Activated CD4-positive, alpha-beta T cell treated with anti-CD3 and anti-CD28 coated beads, Interleukin-2, amount 10 ng/mL, durations not matched to agents 7 days and 5 days (primary cell): ENCODE measurements around the gene IFT122. TPM values are rescaled to one million over a fixed set of nuclear protein-coding genes. Genes with fewer than 3 reads are reported as not detected.
A peak's percentile ranks its signal among the peaks of the same experiment; 100 is the strongest.
"Not testable (repeated sequence)": the region's sequence is repeated elsewhere in the genome, so short reads cannot be mapped to it uniquely, and the experiment has no call there.

Source experiments
- CTCF ChIA-PET: fragments of 350-600 bp; sonication (Branson Sonifier 250); formaldehyde crosslinking; loops from one replicate; lab custom pipeline; 2021; ENCODE audit warnings: antibody characterized with exemption; lab: Charles Lee
- POLR2A ChIA-PET: fragments of 350-600 bp; sonication (Branson Sonifier 250); formaldehyde crosslinking; loops from one replicate; lab custom pipeline; 2021; ENCODE audit warnings: antibody characterized with exemption; lab: Charles Lee
- DNase-seq: peaks from one replicate; pipeline ENCODE4 v3.0.0-alpha.2; 2020
- H3K27ac Mint-ChIP-seq: one replicate; pipeline ENCODE4 v1.8.0; 2021; ENCODE audit warnings: mild to moderate bottlenecking, moderate library complexity, mixed read lengths
- H3K27me3 Mint-ChIP-seq: one replicate; pipeline ENCODE4 v1.8.0; 2021; ENCODE audit warnings: mixed read lengths
- H3K36me3 Mint-ChIP-seq: one replicate; pipeline ENCODE4 v1.8.0; 2021; ENCODE audit warnings: low read depth, mixed read lengths
- H3K4me1 Mint-ChIP-seq: one replicate; pipeline ENCODE4 v1.8.0; 2021; ENCODE audit warnings: mixed read lengths
- H3K4me3 Mint-ChIP-seq: one replicate; pipeline ENCODE4 v1.8.0; 2021; ENCODE audit warnings: mild to moderate bottlenecking, moderate library complexity, mixed read lengths
- H3K9me3 Mint-ChIP-seq: one replicate; pipeline ENCODE4 v1.8.0; 2021; ENCODE audit warnings: mixed read lengths
- total RNA-seq, 2 experiments: library from RNA; stranded (reverse); gene quantifications; one replicate each; pipeline ENCODE4 v1.2.3, GENCODE V29; 2021

Gene IFT122
- total RNA-seq, 2 experiments from 2014 or later, result 24.9 to 27.2 TPM

DNA sequence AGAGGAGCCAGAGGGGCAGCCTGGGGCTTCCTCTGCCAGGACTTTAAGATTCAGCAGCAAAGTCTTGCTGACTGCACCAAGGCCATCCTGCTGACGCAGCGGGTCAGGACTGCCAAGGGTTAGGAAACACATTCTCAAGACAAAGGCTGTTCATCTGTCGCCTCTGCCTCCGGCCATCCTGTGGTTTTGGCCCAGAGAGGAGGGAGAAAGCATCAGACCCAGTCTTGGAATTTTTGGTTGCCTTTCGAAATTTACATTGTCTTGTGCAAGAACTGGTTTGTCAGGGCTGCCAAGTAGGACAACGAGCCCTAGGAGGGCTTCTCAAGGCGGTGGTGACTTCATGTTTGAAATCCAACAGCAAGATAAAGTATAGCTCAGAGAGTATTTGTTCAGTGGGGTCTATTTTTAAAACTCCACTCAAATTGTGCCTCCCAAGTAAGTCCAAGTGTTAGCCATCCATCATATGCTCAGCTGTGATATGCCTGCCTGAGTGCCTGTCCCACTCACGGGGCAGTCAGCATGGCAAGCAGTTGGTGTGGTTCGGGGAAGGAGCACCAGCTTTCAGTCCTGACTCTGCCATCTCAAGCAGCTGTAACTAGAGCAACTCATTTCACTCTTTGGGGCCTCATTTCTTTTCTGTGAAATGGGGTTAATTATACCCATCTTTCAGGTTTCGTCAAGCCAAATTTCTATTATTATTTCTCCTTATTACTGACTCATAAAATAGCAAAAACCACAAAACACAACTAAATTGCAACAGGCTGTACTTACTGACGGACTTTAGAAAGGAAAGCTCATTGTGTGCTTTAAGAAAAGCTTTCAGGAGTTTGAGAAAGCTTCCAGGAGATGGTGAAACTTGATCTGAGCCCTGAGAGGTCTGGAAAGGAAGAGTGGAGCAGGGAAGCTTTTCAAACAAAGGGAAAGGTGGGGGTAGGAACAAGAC, 46.0 kb downstream of the IFT122 start:
- peaks cover 7% of the 10 kb centered on the region for H3K36me3 Mint-ChIP-seq
- H3K4me3 Mint-ChIP-seq, result no peak overlapping the region
- H3K9me3 Mint-ChIP-seq, result no peaks in the 10 kb centered on the region
- H3K4me1 Mint-ChIP-seq, result peaks cover 12% of the 10 kb centered on the region
- ChIA-PET POLR2A (interaction anchor here (0.6 kb wide), 1 partner anchor 277 kb away, joined by 5 read pairs; no protein-coding TSS in a partner anchor), CTCF (interaction anchor here (0.6 to 1.5 kb wide), 5 partner anchors 13 to 164 kb away, joined by 3 to 5 read pairs (median 3); no protein-coding TSS in a partner anchor)
- no peak for DNase-seq
- no peaks in the 10 kb centered on the region for H3K27me3 Mint-ChIP-seq
- no peak overlapping the region for H3K27ac Mint-ChIP-seq

DNA sequence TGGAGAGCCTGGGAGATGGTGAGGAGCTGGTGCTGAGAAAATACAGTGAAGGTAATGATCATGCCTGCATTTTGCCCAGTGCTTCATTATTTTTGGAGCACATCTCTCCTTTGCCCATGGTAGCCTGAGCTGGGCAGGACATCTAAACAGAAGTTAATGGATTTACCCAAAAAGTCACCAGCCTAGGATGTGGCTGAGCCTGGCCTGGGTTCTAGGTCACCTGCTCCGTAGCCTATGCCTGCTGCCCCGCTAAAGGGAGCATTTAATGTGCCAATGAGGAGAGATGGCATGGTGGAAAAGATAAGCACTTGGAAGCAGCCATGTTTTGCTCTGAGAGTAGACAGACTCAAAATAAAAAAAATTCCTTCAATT, 46.6 kb downstream of the IFT122 start:
- DNase-seq, result no peak
- Mint-ChIP-seq H3K9me3 (no peaks in the 10 kb centered on the region), H3K4me3 (no peak overlapping the region), H3K27me3 (no peaks in the 10 kb centered on the region), H3K36me3 (peaks cover 7% of the 10 kb centered on the region), H3K27ac (no peak overlapping the region), H3K4me1 (peaks cover 7% of the 10 kb centered on the region)
- CTCF ChIA-PET, result interaction anchor here (0.8 to 1.2 kb wide), 3 partner anchors 42 to 163 kb away, joined by 3 to 4 read pairs (median 3); no protein-coding TSS in a partner anchor
- POLR2A ChIA-PET, result no interaction called here

DNA sequence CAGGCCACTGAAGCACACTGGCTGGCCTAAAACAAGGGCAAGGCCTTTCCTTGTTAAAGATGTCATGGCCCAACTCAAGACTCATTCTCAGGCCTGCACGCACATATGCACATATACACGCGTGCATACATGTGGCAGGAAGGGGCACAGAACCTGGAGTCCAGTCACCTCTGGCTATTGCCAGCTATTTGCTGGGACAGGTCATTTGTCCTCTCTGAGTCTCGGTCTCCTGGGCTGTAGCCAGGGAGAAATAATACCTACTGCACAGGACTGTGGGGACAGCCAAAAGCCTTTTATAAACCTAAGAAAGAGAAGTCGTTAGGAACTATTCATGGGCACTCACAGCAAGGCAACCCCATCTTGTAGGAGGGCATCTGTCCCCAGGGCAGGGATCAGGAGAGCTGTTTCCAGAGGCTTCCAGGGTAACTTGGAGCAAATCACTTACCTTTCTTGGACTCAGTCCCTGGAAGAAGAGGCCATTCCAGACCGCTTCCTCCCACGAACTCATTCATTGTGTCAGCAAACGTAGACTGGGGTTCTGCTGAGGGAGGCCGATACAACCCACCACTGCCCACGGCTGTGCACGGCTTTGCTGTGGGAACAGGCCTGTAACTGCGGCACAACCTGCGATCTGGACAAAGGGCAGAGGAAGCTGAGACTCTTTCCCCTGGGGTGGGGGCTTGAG, 47.3 kb downstream of the IFT122 start:
- Mint-ChIP-seq H3K9me3 (no peaks in the 10 kb centered on the region), H3K27ac (no peak overlapping the region), H3K4me1 (peaks cover under 1% of the 10 kb centered on the region), H3K4me3 (no peak overlapping the region), H3K36me3 (peaks cover 1% of the 10 kb centered on the region), H3K27me3 (no peaks in the 10 kb centered on the region)
- ChIA-PET CTCF (interaction anchor here (0.8 to 1.0 kb wide), 2 partner anchors 43 to 162 kb away, joined by 3 read pairs; no protein-coding TSS in a partner anchor), POLR2A (no interaction called here)
- no peak for DNase-seq

DNA sequence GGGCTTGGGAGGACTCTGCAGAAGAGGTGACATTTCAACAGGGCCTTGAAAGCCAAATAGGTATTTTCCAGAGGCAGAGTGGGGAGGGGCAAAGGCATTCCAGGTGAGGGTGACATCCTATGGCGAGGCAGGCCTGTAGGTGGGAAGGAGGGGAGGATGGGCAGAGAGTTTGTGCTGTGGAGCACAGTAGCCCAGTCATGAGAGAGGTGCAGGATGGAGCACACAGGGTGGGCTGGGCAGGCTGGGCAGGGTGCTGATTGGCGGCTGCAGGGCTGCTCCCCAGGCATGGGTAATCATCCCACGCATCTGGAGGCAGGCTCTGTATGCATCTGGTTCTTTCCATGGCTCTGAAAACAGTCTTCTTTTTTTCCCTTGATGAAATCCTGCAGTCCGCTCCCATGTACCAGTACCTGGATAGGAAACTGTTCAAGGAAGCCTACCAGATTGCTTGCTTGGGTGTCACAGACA, 47.9 kb downstream of the IFT122 start:
- CTCF ChIA-PET, H3K9me3 Mint-ChIP-seq, H3K4me3 Mint-ChIP-seq, H3K27ac Mint-ChIP-seq, DNase-seq, H3K4me1 Mint-ChIP-seq, H3K27me3 Mint-ChIP-seq, H3K36me3 Mint-ChIP-seq, POLR2A ChIA-PET: not testable (repeated sequence)

DNA sequence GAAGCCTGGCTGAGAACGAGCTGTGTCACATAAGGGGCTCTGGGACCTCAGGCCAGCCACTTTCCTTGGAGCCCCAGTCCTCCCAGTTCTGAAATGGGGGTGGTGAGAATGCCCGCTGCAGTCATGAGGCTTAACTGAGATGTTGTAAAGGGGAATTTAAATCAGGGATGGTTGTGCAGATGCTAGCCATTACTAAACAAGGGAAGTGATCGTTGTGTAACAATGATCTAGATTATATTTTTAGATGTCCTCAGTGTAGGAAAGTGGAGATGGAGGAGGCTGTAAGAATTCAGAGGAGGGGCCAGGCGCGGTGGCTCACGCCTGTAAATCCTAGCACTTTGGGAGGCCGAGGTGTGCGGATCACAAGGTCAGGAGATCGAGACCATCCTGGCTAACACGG, 49.2 kb downstream of the IFT122 start:
- H3K9me3 Mint-ChIP-seq, H3K27me3 Mint-ChIP-seq, H3K36me3 Mint-ChIP-seq, H3K4me1 Mint-ChIP-seq, POLR2A ChIA-PET, DNase-seq, H3K4me3 Mint-ChIP-seq, H3K27ac Mint-ChIP-seq: not testable (repeated sequence)
- CTCF ChIA-PET, result interaction anchor here (1.2 to 1.5 kb wide), 2 partner anchors 11 to 14 kb away, joined by 3 to 4 read pairs; no protein-coding TSS in a partner anchor

DNA sequence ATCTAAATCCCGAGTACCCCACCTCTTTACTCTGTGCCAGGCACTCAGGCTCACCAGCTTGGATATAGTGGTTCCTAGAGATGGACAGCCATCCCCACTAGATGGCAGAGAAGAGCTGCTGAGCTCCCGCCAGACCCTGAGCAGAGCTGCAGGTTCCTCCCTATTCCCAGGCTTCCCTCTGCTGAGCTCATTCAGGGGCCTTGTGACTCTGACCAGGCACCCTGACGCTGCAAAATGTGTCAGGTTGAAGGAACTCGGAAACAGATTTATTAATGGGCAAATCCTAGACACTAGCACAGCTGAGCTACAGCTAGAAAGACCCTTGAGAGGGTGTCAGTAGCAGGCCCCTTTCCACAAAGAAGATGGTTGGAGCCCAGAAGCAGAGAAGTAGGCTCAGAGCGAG, 50.2 kb downstream of the IFT122 start:
- CTCF ChIA-PET, result interaction anchor here (0.6 to 1.7 kb wide), 11 partner anchors 9 to 448 kb away, joined by 3 to 6 read pairs (median 3); no protein-coding TSS in a partner anchor
- peak; percentile 56 for DNase-seq
- Mint-ChIP-seq H3K4me3 (no peak overlapping the region), H3K27me3 (no peaks in the 10 kb centered on the region), H3K4me1 (no peaks in the 10 kb centered on the region), H3K9me3 (no peaks in the 10 kb centered on the region), H3K27ac (no peak overlapping the region), H3K36me3 (no peaks in the 10 kb centered on the region)
- POLR2A ChIA-PET, result interaction anchor here (0.6 kb wide), 2 partner anchors 47 to 107 kb away, joined by 4 to 6 read pairs; no protein-coding TSS in a partner anchor

DNA sequence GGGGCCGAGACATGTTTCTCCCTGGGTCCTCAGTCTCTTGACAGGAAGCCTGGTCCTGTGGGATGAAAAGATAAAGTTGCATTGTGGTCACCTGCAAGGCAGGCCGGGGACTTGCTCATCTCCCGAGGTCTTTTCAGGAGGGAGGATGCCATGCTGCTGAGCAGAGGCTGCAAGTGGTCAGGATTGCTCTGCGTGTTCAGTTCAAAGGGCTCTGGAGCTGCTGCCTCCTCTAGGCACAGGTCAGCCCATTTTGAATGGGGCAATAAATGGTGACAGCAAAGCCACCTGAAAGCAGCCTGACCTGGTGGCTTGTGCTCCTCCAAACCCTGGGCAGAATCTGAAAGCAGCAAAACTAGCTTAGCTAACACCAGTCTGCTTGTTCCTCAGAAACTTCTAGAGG, 51.1 kb downstream of the IFT122 start:
- H3K27me3 Mint-ChIP-seq, H3K27ac Mint-ChIP-seq, H3K4me1 Mint-ChIP-seq, H3K4me3 Mint-ChIP-seq, H3K9me3 Mint-ChIP-seq, H3K36me3 Mint-ChIP-seq, DNase-seq, POLR2A ChIA-PET: not testable (repeated sequence)
- CTCF ChIA-PET, result interaction anchor here (1.0 to 1.7 kb wide), 2 partner anchors 10 to 447 kb away, joined by 3 to 6 read pairs; no protein-coding TSS in a partner anchor

DNA sequence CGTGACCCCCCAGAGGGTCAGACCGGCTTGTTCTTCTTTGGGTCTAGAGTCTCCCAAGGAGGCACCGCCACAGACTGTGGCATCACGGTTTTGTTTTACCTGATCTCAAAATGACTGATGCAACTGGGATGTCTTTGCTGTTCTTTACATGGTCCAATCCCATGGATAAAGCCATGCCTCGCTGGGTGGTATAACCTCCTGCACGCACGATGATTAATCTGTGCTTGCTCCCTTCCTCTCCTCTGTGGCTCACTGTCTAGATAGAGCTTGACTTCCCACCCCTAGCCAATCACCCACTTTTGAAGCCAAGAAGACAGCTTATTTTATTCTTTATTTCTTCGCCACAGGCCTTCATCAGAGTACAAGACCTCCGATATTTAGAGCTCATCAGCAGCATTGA, 51.8 kb downstream of the IFT122 start:
- POLR2A ChIA-PET, result no interaction called here
- H3K27ac Mint-ChIP-seq, result no peak overlapping the region
- CTCF ChIA-PET, result interaction anchor here (0.5 to 1.6 kb wide), 4 partner anchors 9 to 154 kb away, joined by 3 to 5 read pairs (median 3); no protein-coding TSS in a partner anchor
- no peaks in the 10 kb centered on the region for H3K4me1 Mint-ChIP-seq
- H3K27me3 Mint-ChIP-seq, result no peaks in the 10 kb centered on the region
- H3K4me3 Mint-ChIP-seq, result no peak overlapping the region
- no peaks in the 10 kb centered on the region for H3K36me3 Mint-ChIP-seq
- no peak for DNase-seq
- no peaks in the 10 kb centered on the region for H3K9me3 Mint-ChIP-seq

DNA sequence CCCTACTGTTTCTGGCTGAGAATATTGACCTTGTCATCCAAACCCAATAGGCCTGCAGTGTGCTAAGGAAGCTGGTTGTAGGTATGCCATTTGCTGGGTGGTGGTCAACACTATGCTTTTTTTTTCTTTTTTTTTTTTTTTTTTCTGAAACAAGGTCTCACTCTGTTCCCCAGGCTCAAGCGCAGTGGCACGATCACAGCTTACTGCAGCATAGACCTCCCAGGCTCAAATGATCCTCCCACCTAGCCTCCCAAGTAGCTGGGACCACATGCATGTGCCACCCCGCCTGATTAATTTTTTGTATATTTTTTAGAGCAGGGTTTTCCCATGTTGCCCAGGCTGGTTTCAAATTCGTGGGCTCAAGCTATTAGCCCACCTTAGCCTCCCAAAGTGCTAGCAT, 52.7 kb downstream of the IFT122 start:
- H3K27ac Mint-ChIP-seq, result no peak overlapping the region
- H3K9me3 Mint-ChIP-seq, result no peaks in the 10 kb centered on the region
- no peaks in the 10 kb centered on the region for H3K27me3 Mint-ChIP-seq
- POLR2A ChIA-PET, result no interaction called here
- DNase-seq, result no peak
- no peak overlapping the region for H3K4me3 Mint-ChIP-seq
- H3K4me1 Mint-ChIP-seq, result no peaks in the 10 kb centered on the region
- CTCF ChIA-PET, result interaction anchor here (0.6 to 1.6 kb wide), 5 partner anchors 10 to 93 kb away, joined by 3 to 5 read pairs (median 3); no protein-coding TSS in a partner anchor
- no peaks in the 10 kb centered on the region for H3K36me3 Mint-ChIP-seq

DNA sequence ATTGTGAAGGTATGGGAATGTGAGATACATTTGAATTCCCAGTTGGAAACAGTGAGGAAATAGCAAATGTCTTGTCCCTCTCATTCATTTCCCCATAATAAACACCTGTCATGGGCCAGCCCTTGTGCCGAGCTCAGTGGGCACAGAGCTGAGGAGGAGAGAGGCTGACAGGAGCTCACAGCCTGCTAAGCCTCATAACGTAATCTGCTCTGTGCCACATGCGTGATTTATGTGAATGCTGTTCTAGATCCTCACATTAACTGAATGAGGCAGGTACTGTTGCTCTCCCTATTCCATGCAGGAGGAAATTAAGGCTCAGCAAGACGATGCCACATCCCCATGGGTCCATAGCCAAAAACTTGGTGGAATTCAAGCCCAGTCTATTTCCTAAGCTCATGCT, 53.2 kb downstream of the IFT122 start:
- no peak for DNase-seq
- POLR2A ChIA-PET, result no interaction called here
- Mint-ChIP-seq H3K27me3 (no peaks in the 10 kb centered on the region), H3K27ac (no peak overlapping the region), H3K4me1 (no peaks in the 10 kb centered on the region), H3K4me3 (no peak overlapping the region), H3K36me3 (no peaks in the 10 kb centered on the region), H3K9me3 (no peaks in the 10 kb centered on the region)
- CTCF ChIA-PET, result interaction anchor here (0.6 to 1.6 kb wide), 5 partner anchors 13 to 93 kb away, joined by 3 to 5 read pairs (median 3); no protein-coding TSS in a partner anchor

DNA sequence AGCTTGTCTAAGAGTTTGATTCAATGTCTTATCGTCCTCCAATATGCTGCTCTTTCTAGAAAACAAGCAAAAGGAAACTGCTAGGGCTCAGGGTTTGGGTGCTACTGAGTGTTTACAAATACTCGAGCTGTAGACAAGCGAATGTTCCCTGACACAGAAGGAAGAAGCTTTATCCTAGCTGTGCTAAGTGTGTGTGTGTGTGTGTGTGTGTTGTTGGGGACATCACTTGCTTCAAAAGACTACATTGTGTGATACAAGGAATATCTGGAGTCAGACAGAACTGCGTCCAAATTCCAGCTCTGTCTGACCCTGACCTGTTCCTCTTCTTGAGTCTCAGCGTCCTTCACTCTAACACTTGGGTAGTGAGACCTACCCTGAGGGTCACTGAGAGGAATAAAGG, 54.5 kb downstream of the IFT122 start:
- DNase-seq, H3K9me3 Mint-ChIP-seq, H3K27ac Mint-ChIP-seq, H3K4me3 Mint-ChIP-seq, H3K27me3 Mint-ChIP-seq, CTCF ChIA-PET, H3K4me1 Mint-ChIP-seq, POLR2A ChIA-PET, H3K36me3 Mint-ChIP-seq: not testable (repeated sequence)

DNA sequence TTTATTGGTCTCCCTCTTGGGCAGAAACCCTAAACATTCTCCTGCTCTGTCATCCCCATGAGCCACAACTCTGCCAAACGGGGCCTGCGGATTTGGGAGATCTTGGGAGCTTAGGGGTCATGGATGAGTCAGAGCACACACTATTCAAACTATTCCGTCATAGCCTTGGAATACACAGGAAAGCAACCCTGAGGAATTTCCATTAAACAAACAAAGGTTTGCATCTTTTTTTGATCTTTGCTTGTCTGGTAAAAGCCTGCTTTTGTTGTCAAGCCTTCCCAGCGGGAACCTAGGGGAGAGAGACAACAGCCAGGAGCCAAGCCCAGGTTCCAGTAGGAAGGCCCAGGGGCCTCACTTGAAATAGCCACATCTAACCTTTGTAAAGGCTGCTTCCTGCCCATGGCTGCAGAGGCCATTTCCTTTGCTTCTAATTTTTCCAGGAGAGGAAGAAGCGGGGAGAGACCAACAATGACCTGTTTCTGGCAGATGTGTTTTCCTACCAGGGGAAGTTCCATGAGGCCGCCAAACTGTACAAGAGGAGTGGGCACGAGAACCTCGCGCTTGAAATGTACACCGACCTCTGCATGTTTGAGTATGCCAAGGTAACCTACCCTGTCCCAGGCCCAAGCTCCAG, 55.1 kb downstream of the IFT122 start:
- H3K27me3 Mint-ChIP-seq, H3K27ac Mint-ChIP-seq, CTCF ChIA-PET, DNase-seq, H3K4me1 Mint-ChIP-seq, H3K4me3 Mint-ChIP-seq, H3K36me3 Mint-ChIP-seq, POLR2A ChIA-PET, H3K9me3 Mint-ChIP-seq: not testable (repeated sequence)
